ENCODE measurements around the gene SPATA3.
A peak's percentile ranks its signal among the peaks of the same experiment; 100 is the strongest.
"Not testable (repeated sequence)": the region's sequence is repeated elsewhere in the genome, so short reads cannot be mapped to it uniquely, and the experiment has no call there.

SPATA3 gene

DNA sequence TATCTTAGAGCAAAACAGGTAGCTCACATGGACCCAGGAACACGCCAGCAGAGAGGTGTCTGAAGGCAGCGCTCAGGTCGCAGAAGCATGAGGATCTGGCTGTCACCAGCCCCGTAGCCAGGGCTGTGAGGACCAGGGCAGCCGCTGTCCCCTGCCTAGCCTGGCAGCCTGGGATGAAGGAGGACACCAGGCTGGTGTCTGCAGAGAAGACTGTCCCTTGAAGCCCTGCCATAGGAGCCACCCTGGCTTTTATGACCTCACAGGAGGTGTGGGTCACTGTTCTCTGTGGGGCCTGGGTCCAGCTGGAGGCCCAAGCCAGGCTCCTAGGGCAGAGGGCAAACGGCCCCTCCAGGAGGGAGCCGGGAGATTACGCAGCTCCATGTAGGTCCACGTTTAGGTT lies at the start of gene SPATA3:
TSS of gene SPATA3 (plus strand) at position 301 of the 400 bp plus-strand sequence. CDS start 113 bp downstream, outside the sequence.
- DNase-seq: no peak

DNA sequence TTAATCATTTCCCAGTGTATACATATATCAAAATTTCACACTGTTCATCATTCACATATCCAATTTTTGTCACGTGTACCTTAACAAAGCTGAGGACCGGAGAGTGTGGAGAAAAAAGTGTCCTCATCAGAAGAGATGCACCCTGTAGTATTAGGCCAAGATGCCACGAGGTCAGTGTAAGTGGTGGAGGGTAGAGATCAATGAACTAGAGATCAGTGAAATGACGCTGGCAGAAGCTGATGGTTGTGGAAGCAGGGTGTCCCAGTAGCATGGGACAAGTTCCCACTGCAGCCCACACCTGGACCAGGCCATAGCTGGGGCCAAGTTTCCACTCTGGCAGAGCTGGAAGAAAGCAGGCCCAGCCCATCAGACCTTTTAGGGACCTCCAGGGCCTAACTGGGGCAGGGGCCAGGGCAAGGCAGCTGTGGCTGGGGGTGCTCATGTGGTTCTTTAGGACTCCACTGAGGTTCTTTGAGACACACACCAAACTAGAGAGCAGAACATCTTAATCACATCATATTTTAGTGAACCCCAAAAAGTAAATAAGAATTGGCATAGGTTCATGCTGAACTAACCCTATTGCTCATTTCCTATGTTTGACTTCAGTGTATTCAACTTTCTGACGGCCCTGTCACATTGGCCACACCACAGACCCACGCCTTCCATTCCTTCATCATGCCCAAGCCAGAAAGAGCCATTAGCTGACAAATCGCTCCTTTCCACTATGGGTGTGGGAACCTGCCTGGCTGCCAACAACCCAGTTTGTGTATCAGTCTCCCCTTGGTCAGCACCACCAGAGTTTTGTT lies 49.3 kb upstream of the SPATA3 start:
- no peak for DNase-seq

DNA sequence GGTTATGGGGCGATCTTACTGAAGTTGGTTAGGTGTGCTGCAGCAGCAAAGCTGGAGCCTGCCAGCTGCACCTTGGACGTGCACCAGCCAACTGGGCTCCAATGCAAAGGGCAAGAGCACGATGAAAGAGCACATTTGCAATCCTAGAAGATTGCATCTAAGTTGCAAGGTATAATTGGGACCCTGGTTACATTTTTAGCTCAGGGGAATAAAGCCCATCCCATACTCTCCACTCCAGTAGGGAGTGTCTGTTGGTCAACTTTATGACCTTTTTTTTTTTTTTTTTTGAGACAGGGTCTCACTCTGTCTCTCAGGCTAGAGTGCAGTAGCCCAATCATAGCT lies 48.7 kb upstream of the SPATA3 start:
- no peak for DNase-seq

DNA sequence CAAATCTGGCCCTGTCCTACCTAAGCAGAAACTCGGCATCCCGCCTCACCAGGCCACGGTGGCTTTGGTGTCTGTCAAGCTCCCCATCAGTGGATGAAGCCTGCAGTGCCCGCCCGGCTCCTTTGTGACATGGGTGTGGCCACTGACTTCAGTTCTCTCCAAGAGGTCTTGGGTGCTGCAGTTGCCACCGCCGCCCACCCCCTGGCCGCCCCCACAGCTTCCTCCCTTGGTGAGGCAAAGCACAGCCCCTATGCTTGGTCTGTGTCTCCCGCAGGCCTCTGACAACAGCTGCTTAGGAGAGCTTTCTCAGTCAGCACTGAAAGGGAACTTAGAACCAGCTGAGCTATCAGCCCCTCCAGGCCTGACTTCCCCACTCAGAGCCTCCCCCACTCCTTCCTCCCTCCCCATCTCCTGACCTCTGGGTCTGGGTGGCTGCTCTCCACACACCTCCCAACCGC lies 48.0 kb upstream of the SPATA3 start:
- DNase-seq: peak; percentile 59

DNA sequence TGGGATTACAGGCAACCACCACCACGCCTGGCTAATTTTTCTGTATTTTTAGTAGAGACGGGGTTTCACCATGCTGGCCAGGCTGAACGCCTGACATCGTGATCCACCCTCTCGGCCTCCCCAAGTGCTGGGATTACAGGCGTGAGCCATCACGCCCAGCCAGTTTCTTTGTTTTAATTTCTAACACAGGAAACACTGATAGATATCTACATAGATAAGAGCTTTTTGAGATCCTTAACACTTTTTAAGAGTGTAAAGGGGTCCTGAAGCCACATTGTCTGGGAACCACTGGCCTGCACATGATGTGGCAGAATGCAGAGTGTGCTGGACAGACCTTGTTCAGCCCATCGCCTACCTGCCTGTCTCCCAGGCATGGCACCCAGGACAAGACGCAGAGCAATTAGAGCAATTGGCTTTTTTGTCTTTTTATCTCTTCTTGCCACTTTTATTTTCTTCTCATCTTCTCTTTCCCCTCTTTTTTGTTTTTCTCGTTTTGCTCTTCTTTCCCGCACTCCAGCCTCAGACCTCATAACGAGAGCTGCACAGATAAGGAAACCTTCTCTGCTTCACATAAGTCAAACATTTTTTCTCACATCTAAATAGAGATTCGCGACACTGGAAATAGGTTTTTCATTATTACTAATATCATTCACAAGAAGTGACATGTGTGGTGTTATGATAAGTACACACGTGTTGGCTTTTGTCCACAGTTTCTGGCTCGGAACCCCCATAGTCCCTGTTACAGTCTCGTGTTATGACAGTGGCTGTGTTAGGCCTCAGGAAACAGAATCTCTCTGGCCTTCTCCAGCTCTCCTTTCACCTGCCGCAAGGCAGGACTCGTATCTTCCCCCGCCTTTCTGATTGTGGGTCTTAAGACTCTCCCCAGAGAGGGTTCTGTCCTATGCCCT lies 45.7 kb upstream of the SPATA3 start:
- DNase-seq: peak; percentile 24

DNA sequence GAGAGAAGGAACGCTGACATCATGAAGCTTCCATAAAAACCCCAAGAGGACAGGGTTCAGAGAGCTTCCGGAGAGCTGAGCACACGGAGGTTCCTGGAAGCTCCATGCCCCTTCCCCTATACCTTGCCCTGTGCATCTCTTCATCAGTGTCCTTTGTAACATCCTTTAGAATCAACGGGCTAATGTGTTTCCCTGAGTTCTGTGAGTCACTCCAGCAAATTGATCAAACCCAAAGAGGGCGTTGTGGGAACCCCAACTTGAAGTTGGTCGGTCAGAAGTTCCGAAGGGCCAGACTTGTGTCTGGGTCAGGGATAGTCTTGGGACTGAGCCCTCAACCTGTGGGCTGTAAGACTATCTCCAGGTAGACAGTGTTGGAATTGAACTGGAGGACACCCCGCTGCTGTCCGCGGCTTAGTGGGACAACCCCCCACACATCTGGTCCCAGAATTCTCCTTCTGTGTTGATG lies 45.0 kb upstream of the SPATA3 start:
- no peak for DNase-seq

DNA sequence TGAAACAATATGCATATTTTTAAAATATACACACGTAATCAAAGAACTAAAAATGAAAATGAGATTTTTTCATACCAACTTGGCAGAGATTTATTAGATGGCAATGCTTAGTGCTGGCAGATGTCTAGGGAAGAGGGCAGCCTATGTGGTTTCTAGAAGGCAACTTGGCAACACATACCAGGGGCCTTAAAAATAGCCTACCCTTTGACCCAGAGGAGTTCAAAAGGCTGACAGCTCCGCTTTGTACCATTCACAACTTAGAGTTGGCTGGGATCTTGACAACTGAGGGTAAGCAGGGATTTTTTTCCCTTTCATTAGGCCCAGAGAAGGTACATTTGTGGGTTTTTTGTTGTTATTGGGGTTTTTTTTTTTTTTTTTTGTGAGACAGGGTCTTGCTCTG lies 44.5 kb upstream of the SPATA3 start:
- DNase-seq: no peak

DNA sequence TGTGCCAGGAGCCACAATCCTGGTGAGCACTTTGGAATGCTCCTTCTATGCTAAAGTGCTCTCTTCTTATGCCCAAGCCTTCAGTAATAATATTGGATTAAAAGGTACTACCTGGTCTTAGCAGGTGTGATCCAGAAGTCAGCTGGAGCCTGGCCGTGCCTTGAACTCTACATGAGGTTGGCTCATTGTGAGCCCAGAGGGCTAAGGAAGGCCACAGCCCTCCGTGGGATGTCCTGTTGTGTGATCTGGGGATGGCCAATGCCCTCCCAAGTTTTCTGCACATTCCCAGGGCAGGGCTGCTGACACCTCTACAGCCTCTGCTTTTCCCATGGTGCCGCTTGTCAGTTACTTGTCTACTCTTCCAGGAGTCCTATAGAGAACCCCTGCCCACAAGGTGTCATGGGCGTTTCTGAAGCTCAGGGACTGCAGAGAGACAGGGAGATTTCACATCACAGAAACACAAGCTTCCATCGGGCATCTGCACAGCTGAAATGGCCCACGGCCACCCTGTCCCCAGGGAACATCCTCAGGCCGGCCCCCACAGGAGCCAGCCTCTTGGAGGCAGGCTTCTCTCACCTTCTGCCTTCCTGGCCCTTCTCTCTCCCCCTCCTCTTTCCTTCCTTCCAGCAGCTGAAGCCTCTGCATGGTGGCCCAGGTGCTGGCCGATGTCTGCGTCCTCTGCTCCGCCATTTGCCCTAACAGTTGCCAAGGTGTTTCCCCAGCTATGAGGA lies 43.5 kb upstream of the SPATA3 start:
- no peak for DNase-seq

DNA sequence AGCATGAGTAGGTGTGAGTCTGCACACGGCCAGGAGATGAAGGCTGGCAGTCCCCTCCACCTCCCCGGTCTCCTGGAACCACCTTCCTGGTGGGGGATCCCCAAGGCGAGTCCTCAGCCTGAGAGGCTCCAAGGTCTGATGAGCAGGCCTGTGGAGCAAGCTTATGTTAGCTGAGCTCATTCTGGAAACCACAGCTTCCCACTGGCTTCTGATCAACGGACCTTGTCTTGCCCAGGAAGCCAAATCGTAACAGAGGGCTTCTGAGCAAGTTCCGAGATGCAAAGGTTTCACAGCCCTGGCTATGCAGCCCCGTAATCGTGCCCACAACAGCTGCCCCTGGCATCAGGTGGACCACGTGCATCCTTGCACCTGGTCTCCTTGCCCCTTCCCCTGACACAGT lies 42.1 kb upstream of the SPATA3 start:
- DNase-seq: no peak

DNA sequence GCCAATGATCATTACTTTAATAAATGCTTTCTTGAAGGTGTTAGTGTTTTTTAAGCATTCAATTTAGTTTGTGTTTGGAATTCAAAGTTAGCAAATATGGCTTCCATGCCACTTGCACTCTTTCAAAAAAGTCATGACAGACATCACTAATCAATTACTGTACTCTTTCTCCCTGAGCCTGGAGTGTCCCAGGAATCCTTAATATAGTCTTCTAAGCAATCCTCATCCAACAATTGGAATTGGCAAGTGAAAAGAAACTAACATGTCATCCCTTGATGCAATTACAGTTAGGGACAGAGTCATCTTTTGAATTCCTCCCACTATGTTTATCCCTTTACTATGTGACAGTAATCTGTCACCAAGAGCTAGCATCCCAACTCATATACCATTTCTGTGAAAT lies 41.2 kb upstream of the SPATA3 start:
- no peak for DNase-seq

DNA sequence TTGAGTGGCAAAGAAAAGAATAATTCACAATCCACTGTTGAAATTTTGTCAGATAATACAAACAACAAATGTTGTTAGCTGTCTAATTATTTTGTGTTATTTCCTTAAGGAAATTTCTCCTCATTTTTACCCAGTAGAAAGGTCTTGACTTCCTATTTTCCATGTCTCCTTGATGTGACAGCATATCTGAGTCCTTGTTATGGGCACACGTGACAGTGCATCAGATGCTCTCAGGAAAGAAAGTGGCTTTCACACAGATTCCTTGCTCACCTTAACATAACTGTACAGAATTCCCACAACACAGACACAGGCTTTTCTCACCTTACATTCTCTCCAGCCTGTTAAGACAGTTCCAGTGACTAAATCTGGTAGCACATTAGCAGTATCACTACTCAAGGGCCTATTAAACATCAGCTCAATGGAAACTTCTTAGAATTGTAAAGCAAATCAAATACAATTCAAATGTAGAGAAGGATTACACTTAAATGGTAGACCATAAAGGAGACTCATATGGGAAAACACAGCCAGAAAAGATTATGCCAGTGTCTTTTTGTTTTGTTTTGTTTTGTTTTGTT lies 40.7 kb upstream of the SPATA3 start:
- no peak for DNase-seq

DNA sequence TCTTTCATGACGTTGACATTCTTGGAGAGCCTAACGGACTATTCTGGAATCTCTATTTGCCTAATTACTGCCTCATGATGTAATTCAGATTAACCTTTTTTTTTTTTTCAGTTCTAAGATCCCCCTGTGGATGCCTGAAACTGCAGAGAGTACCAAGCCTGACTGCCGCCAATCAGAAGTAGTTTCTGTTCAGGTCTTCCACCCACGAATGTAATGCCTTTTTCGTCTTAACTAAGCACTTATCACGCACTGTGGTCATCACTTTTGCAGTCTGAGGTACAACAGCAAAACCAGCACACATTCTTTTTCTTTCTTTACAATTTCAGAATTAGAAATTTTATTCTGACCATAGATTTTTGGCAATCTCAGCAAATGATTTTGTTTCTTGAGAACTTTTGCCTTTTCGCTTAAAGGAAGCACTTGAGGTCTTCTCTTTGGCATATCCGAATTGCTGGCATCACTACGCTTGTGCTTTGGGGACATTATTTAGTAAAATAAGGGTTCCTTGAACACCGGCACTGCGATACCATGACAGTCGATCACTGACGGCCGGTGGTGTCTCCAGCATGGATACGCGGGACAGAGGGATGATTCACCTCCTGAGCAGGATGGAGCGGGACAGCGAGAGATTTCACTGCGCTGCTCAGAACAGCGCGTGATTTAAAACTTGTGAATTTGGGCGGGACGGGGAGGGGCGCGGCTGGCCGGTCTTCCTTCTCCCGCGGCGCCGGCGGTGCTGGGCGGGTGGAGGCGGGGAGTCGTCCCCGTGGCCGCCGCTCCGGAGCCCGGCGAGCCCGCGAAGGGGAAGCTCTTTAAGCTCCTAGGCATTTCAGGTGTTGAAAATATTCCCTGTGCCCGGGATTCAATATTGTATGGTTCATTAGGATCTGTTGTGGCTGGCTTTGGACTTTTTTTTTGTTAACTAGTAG lies 38.8 kb upstream of the SPATA3 start:
- DNase-seq: peak; percentile 41

DNA sequence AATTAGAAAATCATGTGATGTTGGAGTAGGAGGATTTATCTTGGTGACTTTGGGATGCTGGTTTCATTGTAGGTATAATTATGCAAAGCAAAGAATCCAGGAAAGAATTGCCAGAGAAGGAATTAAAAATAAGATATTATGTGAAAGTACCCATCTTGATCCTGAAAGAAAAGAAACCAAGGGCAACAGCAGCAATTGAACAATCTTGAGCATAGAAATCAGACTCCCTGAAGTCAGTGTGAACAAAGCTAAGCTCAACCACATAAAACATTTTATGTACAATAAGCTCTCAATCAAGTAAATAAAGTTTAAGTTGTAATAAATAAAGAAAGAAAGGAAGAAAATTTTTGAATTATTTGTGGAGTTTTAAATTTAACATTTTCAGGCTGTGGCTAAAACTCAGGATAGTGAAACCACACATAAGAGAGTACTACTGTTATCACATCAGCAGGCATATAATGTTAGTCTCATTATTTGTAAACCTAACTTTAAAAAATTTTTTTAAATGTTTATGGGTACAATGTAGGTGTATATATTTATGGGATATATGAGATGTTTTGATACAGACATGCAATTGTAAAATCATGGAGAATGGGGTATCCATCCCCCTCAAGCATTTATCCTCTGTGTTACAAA lies 38.0 kb upstream of the SPATA3 start:
- DNase-seq: no peak

DNA sequence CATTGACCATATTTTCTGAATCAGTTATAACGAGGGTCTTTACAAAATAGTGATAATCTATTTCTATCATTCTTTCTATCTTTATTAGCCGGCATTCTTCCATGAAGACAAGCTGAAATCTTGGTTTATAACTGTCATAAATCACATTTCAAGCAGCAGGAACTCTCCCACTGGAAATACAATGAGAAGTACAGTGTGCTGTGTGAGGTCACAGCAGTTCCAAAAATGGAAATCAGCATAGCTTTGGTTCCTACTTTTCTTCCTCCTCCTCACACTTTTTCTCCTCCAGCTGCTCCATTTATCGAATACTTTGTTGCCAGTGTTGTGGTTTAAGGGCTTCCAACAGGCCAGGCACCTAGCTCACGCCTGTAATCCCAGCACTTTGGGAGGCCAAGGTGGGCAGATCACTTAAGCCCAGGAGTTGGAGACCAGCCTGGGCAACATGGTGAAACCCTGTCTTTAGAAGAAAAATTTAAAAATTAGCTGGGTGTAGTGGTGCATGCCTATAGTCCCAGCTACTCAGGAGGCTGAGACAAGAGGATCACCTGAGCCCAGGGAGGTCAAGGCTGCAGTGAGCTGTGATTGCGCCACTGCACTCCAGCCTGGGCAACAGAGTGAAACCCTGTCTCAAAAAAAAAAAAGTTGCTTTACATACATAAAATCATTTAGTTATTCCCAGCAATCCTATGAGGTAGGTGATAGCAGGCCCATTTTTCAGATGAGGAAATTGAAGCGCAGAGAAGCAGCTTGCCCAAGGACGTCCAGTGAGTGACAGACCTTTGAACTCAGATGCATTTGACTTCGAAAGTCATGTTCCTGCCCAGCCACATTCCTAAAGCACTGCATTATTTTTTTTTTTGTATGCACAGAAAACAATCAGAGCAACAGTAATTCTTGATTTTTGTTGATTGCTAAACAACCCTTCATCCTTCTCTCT lies 36.8 kb upstream of the SPATA3 start:
- no peak for DNase-seq

DNA sequence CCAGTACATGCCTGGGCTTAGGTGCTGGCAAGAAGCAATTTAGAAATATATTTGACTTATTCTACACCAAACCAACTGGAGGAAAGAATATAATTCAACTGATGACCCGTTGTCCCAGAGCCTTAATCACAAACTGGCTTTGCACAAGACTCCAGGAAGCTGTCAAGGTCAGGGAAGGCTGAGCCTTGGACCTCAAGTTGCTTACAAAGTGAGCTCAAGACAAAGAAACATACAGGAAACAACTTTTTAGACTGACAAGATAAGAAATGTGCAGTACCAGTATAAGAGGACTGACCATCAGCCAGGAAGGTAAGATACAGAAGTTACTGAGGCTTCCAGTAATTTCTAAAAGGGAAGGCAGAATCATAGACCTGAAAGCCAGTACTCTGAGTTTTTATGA lies 35.9 kb upstream of the SPATA3 start:
- DNase-seq: no peak

DNA sequence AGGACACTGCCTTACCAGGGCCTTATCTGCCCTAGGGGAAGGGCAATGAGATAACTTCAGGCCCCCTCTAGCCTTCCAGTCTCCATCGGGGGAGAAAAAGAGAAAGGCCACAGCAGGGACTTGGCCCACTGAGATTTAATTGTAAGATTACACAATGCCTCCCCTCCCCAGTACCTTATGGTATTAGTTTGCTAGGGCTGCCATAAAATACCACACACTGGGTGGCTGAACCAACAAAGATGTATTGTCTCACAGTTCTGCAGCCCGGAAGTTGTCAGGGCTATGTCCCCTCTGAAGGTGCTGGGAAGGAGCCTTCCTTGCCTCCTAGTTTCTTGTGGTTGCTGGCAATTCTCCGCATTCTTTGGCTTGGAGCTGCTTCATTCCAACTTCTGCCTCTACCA lies 34.8 kb upstream of the SPATA3 start:
- DNase-seq: no peak

DNA sequence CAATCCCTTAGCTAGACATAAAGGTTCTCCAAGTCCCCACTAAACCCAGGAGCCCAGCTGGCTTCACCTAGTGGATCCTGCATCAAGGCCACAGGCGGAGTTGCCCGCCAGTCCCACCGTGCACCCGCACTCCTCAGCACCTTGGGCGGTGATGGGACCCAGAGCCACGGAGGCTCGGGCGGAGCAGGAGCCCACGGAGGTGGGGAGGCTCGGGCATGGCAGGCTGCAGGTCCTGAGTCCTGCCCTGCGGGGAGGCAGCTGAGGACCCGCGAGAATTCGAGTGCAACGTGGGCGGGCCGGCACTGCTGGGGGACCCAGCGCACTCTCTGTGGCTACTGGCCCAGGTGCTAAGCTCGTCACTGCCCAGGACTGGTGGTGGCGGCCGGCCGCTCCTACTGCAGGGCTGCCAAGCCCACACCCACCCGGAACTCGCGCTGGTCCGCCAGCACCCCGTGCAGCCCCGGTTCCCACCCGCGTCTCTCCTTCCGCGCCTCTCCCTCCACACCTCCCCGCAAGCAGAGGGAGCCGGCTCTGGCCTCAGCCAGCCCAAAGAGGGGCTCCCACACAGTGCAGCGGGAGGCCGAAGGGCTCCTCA lies 31.7 kb upstream of the SPATA3 start:
- DNase-seq: no peak

DNA sequence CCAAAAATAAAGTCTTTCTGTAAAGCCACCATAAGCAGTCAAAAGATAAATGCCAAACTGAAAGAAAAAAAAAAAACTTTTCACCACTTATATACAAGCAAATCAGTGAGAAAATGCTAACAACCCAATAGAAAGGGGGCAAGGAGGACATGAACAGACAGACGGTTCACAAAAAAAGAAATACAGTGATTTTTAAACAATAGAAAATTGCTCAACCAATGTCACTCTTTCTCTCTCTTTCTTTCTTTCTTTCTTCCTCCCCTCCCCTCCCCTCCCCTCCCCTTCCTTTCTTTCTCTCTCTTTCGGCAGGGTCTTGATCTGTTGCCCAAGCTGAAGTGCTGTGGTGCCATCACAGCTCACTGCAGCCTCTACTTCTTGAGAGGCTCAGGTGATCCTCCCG lies 28.8 kb upstream of the SPATA3 start:
- DNase-seq: no peak

DNA sequence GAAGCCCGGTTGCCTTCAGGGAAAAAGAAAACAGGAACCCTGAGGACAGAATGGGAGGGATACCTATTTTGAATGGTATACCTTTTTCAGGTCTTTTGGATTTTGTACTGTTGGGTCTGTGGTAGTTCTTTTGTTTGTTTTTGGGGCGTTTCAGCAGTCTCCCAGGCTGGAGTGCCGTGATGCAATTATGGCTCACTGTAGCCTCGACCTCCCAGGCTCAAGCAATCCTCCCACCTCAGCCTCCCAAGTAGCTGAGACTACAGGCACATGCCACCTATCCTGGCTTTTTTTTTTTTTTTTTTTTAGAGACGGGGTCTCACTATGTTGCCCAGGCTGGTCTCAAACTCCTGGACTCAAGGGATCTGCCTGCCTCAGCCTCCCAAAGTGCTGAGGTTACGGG lies 27.6 kb upstream of the SPATA3 start:
- DNase-seq: not testable (repeated sequence)
